ENCODE results near the gene CEP192. TPM values are rescaled to one million over a fixed set of nuclear protein-coding genes. Genes with fewer than 3 reads are reported as not detected.

CEP192 gene
- total and polyA plus RNA-seq, 2 donors (not counting 1 experiment from before 2014, with no cell fraction given): 39.3 to 47.3 TPM

DNA sequence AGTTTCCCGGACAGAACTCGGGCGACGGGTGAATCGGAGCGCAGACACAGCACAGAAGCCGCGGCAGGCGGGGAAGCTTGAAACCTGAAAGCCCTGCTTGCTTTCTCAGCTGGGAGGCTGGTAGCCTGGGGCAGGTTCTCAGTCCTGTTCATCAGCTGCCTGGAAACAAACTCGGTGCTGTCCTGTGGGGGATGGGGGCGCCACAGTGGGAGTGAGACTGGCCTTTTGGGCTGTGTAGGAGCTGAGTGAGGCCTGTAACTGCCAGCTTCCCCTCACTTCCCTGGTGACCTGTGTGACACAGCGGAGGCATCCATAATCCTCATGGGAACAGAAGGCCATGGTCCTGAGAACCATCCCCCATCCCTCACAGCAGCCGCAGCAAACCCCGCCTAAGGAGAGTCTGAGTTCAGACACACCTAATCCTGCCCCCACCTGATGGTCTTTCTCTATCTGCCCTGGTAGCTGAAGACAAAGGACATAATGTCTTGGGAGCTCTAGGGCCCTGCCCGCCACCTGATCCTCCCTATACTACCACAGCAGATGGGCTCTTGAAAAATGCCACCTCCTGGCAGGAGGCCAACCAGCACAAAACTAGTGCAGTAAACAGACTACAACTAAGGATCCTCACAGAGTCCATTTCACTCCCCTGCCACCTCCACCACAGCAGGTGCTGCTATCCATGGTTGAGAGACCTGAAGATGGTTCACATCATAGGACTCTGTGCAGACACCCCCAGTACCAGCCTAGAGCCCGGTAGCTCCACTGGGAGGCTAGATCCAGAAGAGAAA lies 174.7 kb downstream of the CEP192 start:
- no peaks in the 10 kb centered on the region for H3K4me1 Mint-ChIP-seq
- CTCF ChIA-PET: no interaction called here
- H3K4me3 Mint-ChIP-seq: no peak overlapping the region
- Histone ChIP-seq H3K79me2 (ENCODE audit: control insufficient read depth, insufficient read depth, low read length) (no peaks in the 10 kb centered on the region), H3K4me3 (ENCODE audit: control extremely low read depth in 1 of 5, extremely low read depth in 1 of 5, insufficient read depth in 1 of 5, low read depth in 2 of 5, low read length in 4 of 5) (no peak overlapping the region), H3K4me1 (ENCODE audit: control insufficient read depth in 2 of 2, insufficient read depth in 2 of 2, low read length in 2 of 2) (no peaks in the 10 kb centered on the region), H3K27me3 (replicated peaks in 1 of 4; ENCODE audit: control extremely low read depth in 1 of 4, control insufficient read depth in 3 of 4, insufficient read depth in 4 of 4, low read length in 3 of 4) (peaks cover 0 to 6% (median 0%) of the 10 kb centered on the region in 4 experiments), H2AFZ (ENCODE audit: insufficient read depth, low read depth, low read length, poor library complexity, severe bottlenecking) (no peak overlapping the region), H3K9me3 (ENCODE audit: control extremely low read depth in 1 of 3, control insufficient read depth in 2 of 3, insufficient read depth in 1 of 3, low read length in 2 of 3) (peaks cover 0 to 5% (median 0%) of the 10 kb centered on the region in 3 donors), H3K9ac (ENCODE audit: low read length) (no peak overlapping the region), H3K27ac (ENCODE audit: low read length in 2 of 2) (no peak overlapping the region), H4K20me1 (ENCODE audit: control insufficient read depth, insufficient read depth, low read length, poor library complexity, severe bottlenecking) (no peaks in the 10 kb centered on the region), H3K4me2 (replicated peaks; ENCODE audit: low read depth, low read length, poor library complexity, severe bottlenecking) (no peak overlapping the region), H3K36me3 (replicated peaks in 1 of 2; ENCODE audit: control extremely low read depth in 1 of 2, control insufficient read depth in 1 of 2, extremely low read depth in 1 of 2, insufficient read depth in 2 of 2, low read length in 1 of 2) (no peaks in the 10 kb centered on the region)
- intact Hi-C loops (cut with micrococcal nuclease): no loop called here
- TF ChIP-seq, protein P1, sequence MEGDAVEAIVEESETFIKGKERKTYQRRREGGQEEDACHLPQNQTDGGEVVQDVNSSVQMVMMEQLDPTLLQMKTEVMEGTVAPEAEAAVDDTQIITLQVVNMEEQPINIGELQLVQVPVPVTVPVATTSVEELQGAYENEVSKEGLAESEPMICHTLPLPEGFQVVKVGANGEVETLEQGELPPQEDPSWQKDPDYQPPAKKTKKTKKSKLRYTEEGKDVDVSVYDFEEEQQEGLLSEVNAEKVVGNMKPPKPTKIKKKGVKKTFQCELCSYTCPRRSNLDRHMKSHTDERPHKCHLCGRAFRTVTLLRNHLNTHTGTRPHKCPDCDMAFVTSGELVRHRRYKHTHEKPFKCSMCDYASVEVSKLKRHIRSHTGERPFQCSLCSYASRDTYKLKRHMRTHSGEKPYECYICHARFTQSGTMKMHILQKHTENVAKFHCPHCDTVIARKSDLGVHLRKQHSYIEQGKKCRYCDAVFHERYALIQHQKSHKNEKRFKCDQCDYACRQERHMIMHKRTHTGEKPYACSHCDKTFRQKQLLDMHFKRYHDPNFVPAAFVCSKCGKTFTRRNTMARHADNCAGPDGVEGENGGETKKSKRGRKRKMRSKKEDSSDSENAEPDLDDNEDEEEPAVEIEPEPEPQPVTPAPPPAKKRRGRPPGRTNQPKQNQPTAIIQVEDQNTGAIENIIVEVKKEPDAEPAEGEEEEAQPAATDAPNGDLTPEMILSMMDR (IDR thresholded peaks at IDR 0.05): no peak
- TF ChIP-seq EZH2 (IDR thresholded peaks at IDR 0.05; ENCODE audit: borderline replicate concordance, insufficient read depth, low read depth, low read length, poor library complexity, severe bottlenecking): no peak
- H3K27me3 Mint-ChIP-seq: peaks cover 29% of the 10 kb centered on the region
- no peak overlapping the region for H3K27ac Mint-ChIP-seq
- ATAC-seq (ENCODE audit: low read depth) (no peak), DNase-seq (no peak)
- H3K9me3 Mint-ChIP-seq (ENCODE audit: insufficient read depth): no peaks in the 10 kb centered on the region
- WGBS (ENCODE audit: insufficient coverage): 98% methylated on average over 13 of the region's 16 CpGs
- POLR2A ChIA-PET: no interaction called here

DNA sequence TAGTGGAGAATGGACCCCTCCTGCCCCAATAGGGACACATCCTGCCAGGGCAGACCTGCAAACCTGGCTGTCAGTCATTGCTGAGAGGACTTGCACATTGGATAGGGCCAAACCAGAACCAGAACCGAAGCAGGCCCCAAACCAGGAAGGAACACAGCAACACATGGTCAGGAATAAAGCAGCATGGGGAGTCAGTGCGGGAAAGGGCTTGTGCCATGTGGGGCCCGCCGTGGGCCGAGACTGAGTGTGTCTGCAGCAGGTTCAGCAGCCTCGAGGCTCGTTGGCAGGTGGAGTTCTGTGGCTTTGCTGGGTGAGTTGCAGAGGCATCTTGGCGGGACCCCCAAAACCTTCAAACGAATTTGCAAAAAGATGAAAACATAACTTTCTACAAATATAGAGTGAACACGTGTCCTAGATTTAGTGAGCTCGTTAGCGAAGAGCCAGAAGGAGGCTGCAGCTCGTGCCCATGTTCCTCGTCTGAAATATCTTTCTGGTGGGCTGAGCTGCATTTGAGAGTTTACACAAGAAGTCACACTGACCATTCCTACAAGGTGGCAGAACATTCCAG lies 182.5 kb downstream of the CEP192 start:
- no peaks in the 10 kb centered on the region for H3K4me1 Mint-ChIP-seq
- no peaks in the 10 kb centered on the region for H3K79me2 ChIP-seq (ENCODE audit: control insufficient read depth, insufficient read depth, low read length)
- intact Hi-C loops (cut with micrococcal nuclease): no loop called here
- ATAC-seq (ENCODE audit: low read depth): no peak
- H3K4me3 ChIP-seq (ENCODE audit: control extremely low read depth in 1 of 5, extremely low read depth in 1 of 5, insufficient read depth in 1 of 5, low read depth in 2 of 5, low read length in 4 of 5): no peak overlapping the region
- DNase-seq: no peak
- TF ChIP-seq, protein P1 (IDR thresholded peaks at IDR 0.05): no peak
- TF ChIP-seq EZH2 (IDR thresholded peaks at IDR 0.05; ENCODE audit: borderline replicate concordance, insufficient read depth, low read depth, low read length, poor library complexity, severe bottlenecking): no peak
- ChIA-PET POLR2A (no interaction called here), CTCF (interaction anchor here (1.1 kb wide), 1 partner anchor 14 kb away, joined by 3 read pairs; no protein-coding TSS in a partner anchor)
- H4K20me1 ChIP-seq (ENCODE audit: control insufficient read depth, insufficient read depth, low read length, poor library complexity, severe bottlenecking): no peaks in the 10 kb centered on the region
- H3K4me3 Mint-ChIP-seq: no peak overlapping the region
- no peaks in the 10 kb centered on the region for H3K36me3 ChIP-seq (replicated peaks in 1 of 2; ENCODE audit: control extremely low read depth in 1 of 2, control insufficient read depth in 1 of 2, extremely low read depth in 1 of 2, insufficient read depth in 2 of 2, low read length in 1 of 2)
- no peaks in the 10 kb centered on the region for H3K9me3 Mint-ChIP-seq (ENCODE audit: insufficient read depth)
- no peaks in the 10 kb centered on the region for H3K27me3 ChIP-seq (replicated peaks in 1 of 4; ENCODE audit: control extremely low read depth in 1 of 4, control insufficient read depth in 3 of 4, insufficient read depth in 4 of 4, low read length in 3 of 4)
- H3K27ac Mint-ChIP-seq: no peak overlapping the region
- H3K27me3 Mint-ChIP-seq: peaks cover 10% of the 10 kb centered on the region
- H3K9ac ChIP-seq (ENCODE audit: low read length): no peak overlapping the region
- no peaks in the 10 kb centered on the region for H3K4me1 ChIP-seq (ENCODE audit: control insufficient read depth in 2 of 2, insufficient read depth in 2 of 2, low read length in 2 of 2)
- no peak overlapping the region for H3K27ac ChIP-seq (ENCODE audit: low read length in 2 of 2)
- no peak overlapping the region for H2AFZ ChIP-seq (ENCODE audit: insufficient read depth, low read depth, low read length, poor library complexity, severe bottlenecking)
- H3K4me2 ChIP-seq (replicated peaks; ENCODE audit: low read depth, low read length, poor library complexity, severe bottlenecking): no peak overlapping the region
- 95% methylated on average over 13 of the region's 14 CpGs for WGBS (ENCODE audit: insufficient coverage)
- H3K9me3 ChIP-seq (ENCODE audit: control extremely low read depth in 1 of 3, control insufficient read depth in 2 of 3, insufficient read depth in 1 of 3, low read length in 2 of 3): no peaks in the 10 kb centered on the region
